ENCODE results near the gene PYCR2. TPM values are rescaled to one million over a fixed set of nuclear protein-coding genes. Genes with fewer than 3 reads are reported as not detected.
"Not testable (repeated sequence)": the region's sequence is repeated elsewhere in the genome, so short reads cannot be mapped to it uniquely, and the experiment has no call there.

Gene PYCR2
- total RNA-seq, 2 donors from 2014 or later = 34.2 to 52.4 TPM

- DNase-seq (no peak), ATAC-seq (no peak)
- Histone ChIP-seq H3K9me3 (no peaks in the 10 kb centered on the region), H3K27me3 (no peaks in the 10 kb centered on the region), H3K4me3 (no peak overlapping the region), H3K4me1 (peaks cover 3% of the 10 kb centered on the region), H3K36me3 (replicated peaks in 1 of 2; ENCODE audit: insufficient read depth in 1 of 2, low read depth in 2 of 2) (no peaks in the 10 kb centered on the region), H3K27ac (no peak overlapping the region)
- TF ChIP-seq POLR2A (IDR thresholded peaks at IDR 0.05) = no peak
- no peak for TF ChIP-seq CTCF (IDR thresholded peaks at IDR 0.05)
- 89 to 92% methylated on average over 5 of the region's 5 CpGs for WGBS, 2 donors
- intact Hi-C loops (cut with DNase I) = no loop called here
Observed at GRCh38 chr1:225934711-225935110, 10.7 kb upstream of the PYCR2 start.

- no peaks in the 10 kb centered on the region for H3K4me1 ChIP-seq
- H3K36me3 ChIP-seq (replicated peaks in 1 of 2; ENCODE audit: insufficient read depth in 1 of 2, low read depth in 2 of 2) = no peaks in the 10 kb centered on the region
- WGBS, 2 donors = 69 to 84% methylated on average over 2 of the region's 2 CpGs
- TF ChIP-seq POLR2A (IDR thresholded peaks at IDR 0.05) (no peak), CTCF (IDR thresholded peaks at IDR 0.05) (no peak)
- DNase-seq (no peak), ATAC-seq (no peak)
- H3K9me3 ChIP-seq = no peaks in the 10 kb centered on the region
- no peaks in the 10 kb centered on the region for H3K27me3 ChIP-seq
- intact Hi-C loops (cut with DNase I) = no loop called here
- H3K4me3 ChIP-seq = no peak overlapping the region
- H3K27ac ChIP-seq = no peak overlapping the region
Observed at GRCh38 chr1:225933072-225933471, 9.0 kb upstream of the PYCR2 start.

GRCh38 chr1:225931270-225932136 is 7.5 kb upstream of the PYCR2 start:
- 81 to 83% methylated on average over 5 of the region's 5 CpGs for WGBS, 2 donors
- H3K4me3 ChIP-seq = no peak overlapping the region
- intact Hi-C loops (cut with DNase I) = no loop called here
- H3K27me3 ChIP-seq = no peaks in the 10 kb centered on the region
- no peaks in the 10 kb centered on the region for H3K9me3 ChIP-seq
- TF ChIP-seq POLR2A (IDR thresholded peaks at IDR 0.05) (no peak), CTCF (IDR thresholded peaks at IDR 0.05) (no peak)
- no peak overlapping the region for H3K27ac ChIP-seq
- no peaks in the 10 kb centered on the region for H3K4me1 ChIP-seq
- no peaks in the 10 kb centered on the region for H3K36me3 ChIP-seq (replicated peaks in 1 of 2; ENCODE audit: insufficient read depth in 1 of 2, low read depth in 2 of 2)
- no peak for DNase-seq
- ATAC-seq = no peak

GRCh38 chr1:225930566-225930965 is 6.5 kb upstream of the PYCR2 start:
- ATAC-seq = no peak
- no peak overlapping the region for H3K27ac ChIP-seq
- WGBS, 2 donors = 93 to 97% methylated on average over 2 of the region's 2 CpGs
- H3K27me3 ChIP-seq = no peaks in the 10 kb centered on the region
- H3K9me3 ChIP-seq = no peaks in the 10 kb centered on the region
- DNase-seq = no peak
- H3K4me1 ChIP-seq = no peaks in the 10 kb centered on the region
- TF ChIP-seq POLR2A (IDR thresholded peaks at IDR 0.05) (no peak), CTCF (IDR thresholded peaks at IDR 0.05) (no peak)
- no peaks in the 10 kb centered on the region for H3K36me3 ChIP-seq (replicated peaks in 1 of 2; ENCODE audit: insufficient read depth in 1 of 2, low read depth in 2 of 2)
- H3K4me3 ChIP-seq = no peak overlapping the region
- intact Hi-C loops (cut with DNase I) = no loop called here

- H3K4me1 ChIP-seq; DNase-seq; H3K9me3 ChIP-seq; H3K27me3 ChIP-seq; H3K27ac ChIP-seq; ATAC-seq; H3K4me3 ChIP-seq; H3K36me3 ChIP-seq (replicated peaks in 1 of 2; ENCODE audit: insufficient read depth in 1 of 2, low read depth in 2 of 2); intact Hi-C loops (cut with DNase I): not testable (repeated sequence)
- 97% methylated on average over 3 of the region's 3 CpGs for WGBS, 2 donors
Observed at GRCh38 chr1:225929462-225929861, 5.4 kb upstream of the PYCR2 start.

Data from body of pancreas (tissue), 4 donors.